ENCODE results near the gene AKAP5.

GRCh38 chr14:64465191-64465822 lies at the start of gene AKAP5:
- TF ChIP-seq POLR2A (IDR thresholded peaks at IDR 0.05) (no peak), CTCF (IDR thresholded peaks at IDR 0.05) (no peak)

All from suprapubic skin (tissue), 3 donors.